ENCODE data around the gene CCDC74A.
"Not testable (repeated sequence)": the region's sequence is repeated elsewhere in the genome, so short reads cannot be mapped to it uniquely, and the experiment has no call there.

CCDC74A gene

DNA sequence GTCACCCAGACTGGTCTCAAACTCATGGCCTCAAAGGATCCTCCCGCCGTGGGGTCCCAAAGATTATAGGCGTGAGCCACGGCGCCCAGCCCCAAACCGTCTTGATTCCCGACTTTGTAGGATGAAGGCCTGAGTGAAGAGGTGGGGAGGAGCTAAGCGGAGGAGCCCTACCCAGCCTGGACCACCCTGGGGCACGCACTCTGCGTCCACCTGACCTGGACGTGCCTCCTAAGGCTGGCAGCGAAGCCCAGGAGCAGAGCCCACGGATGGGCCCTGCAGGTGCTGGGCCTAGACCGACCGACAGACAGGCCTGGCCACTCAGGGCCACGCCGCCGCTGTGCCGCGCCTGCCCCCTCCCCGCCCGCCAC, 36.2 kb upstream of the CCDC74A start:
- Histone ChIP-seq H3K27ac (ENCODE audit: low read length, poor library complexity, severe bottlenecking) (peak overlapping the region; percentile 81), H4K8ac (ENCODE audit: low read length) (peak overlapping the region; percentile 59), H3K9ac (ENCODE audit: low read length) (peak overlapping the region; percentile 72), H3K4me2 (ENCODE audit: low read length, poor library complexity, severe bottlenecking) (peak overlapping the region; percentile 64), H2AK5ac (ENCODE audit: low read length, severe bottlenecking) (peak overlapping the region; percentile 13), H3K4me1 (ENCODE audit: control insufficient read depth, insufficient read depth, low read depth, low read length) (peaks cover 36% of the 10 kb centered on the region), H2AFZ (ENCODE audit: low read depth, low read length) (peak overlapping the region; percentile 18), H3K36me3 (ENCODE audit: control insufficient read depth in 1 of 2, insufficient read depth in 2 of 2, low read depth in 1 of 2, low read length in 2 of 2) (peaks cover 4 to 16% of the 10 kb centered on the region in 2 experiments), H3K4me3 (ENCODE audit: insufficient read depth in 1 of 2, low read depth in 1 of 2, low read length in 2 of 2) (peak overlapping the region; percentile 59 to 78), H3K18ac (ENCODE audit: low read depth in 1 of 2, low read length in 2 of 2) (peak overlapping the region in 1 of 2 experiments; percentile 41), H3K14ac (ENCODE audit: low read length in 2 of 2) (peak overlapping the region in 1 of 2 experiments; percentile 73)
- DNase-seq: peak; percentile 6
- not testable (repeated sequence) for H2BK12ac ChIP-seq (ENCODE audit: low read length in 2 of 2); H3K4ac ChIP-seq (ENCODE audit: low read depth in 1 of 2, low read length in 2 of 2); H2BK15ac ChIP-seq (ENCODE audit: low read depth, poor library complexity, severe bottlenecking); H2BK5ac ChIP-seq (ENCODE audit: low read depth, low read length, poor library complexity, severe bottlenecking); H3K27me3 ChIP-seq (ENCODE audit: control insufficient read depth in 1 of 2, insufficient read depth in 1 of 2, low read length in 2 of 2); H3K9me3 ChIP-seq (ENCODE audit: control insufficient read depth, low read length); H2BK120ac ChIP-seq (ENCODE audit: low read depth, low read length); H3K23ac ChIP-seq (ENCODE audit: low read length in 2 of 2); H3K79me1 ChIP-seq (replicated peaks; ENCODE audit: low read length, poor library complexity, severe bottlenecking); H4K91ac ChIP-seq (ENCODE audit: low read length)
- 38% methylated on average over 7 of the region's 22 CpGs for WGBS

DNA sequence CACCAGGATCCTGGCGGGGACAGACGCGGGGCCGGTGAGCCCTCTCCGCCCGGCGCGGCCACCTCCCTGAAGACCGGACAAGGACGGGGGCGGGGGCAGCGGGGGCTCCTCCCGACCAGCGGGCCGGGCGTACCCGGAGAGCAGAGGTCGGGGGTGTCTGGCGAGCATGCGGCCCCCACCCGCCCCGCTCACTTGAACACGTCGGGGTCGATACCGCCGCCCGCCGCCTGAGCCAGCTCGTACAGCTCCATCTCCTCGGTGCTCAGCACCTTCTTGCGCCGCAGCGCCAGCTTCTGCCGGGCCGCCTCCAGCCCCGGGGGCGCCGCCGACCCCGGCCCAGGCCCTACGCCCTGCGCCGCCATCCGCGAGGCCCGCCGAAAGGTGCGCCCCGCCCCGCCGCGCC, 35.7 kb upstream of the CCDC74A start, which contains the start of gene MZT2A:
TSS of gene MZT2A (minus strand) at position 383 of the 403 bp plus-strand sequence. CDS start at position 362, 21 bp downstream.
- H2BK12ac ChIP-seq (ENCODE audit: low read length in 2 of 2): peak within 1 kb of the TSS in 1 of 2 experiments; percentile 52
- peaks cover 34% of the 10 kb centered on the region for H3K4me1 ChIP-seq (ENCODE audit: control insufficient read depth, insufficient read depth, low read depth, low read length)
- H3K79me1 ChIP-seq (replicated peaks; ENCODE audit: low read length, poor library complexity, severe bottlenecking); DNase-seq; H3K9me3 ChIP-seq (ENCODE audit: control insufficient read depth, low read length); H3K27me3 ChIP-seq (ENCODE audit: control insufficient read depth in 1 of 2, insufficient read depth in 1 of 2, low read length in 2 of 2): not testable (repeated sequence)
- H3K4me3 ChIP-seq (ENCODE audit: insufficient read depth in 1 of 2, low read depth in 1 of 2, low read length in 2 of 2): peak within 1 kb of the TSS; percentile 83 to 99
- H3K27ac ChIP-seq (ENCODE audit: low read length, poor library complexity, severe bottlenecking): peak within 1 kb of the TSS; percentile 89
- H3K4ac ChIP-seq (ENCODE audit: low read depth in 1 of 2, low read length in 2 of 2): peak within 1 kb of the TSS; percentile 69 to 96
- peak within 1 kb of the TSS; percentile 96 for H3K9ac ChIP-seq (ENCODE audit: low read length)
- H3K14ac ChIP-seq (ENCODE audit: low read length in 2 of 2): peak within 1 kb of the TSS in 1 of 2 experiments; percentile 98
- 1% methylated on average over 41 of the region's 53 CpGs for WGBS
- H3K18ac ChIP-seq (ENCODE audit: low read depth in 1 of 2, low read length in 2 of 2): peak within 1 kb of the TSS; percentile 90 to 97
- H2AFZ ChIP-seq (ENCODE audit: low read depth, low read length): peak within 1 kb of the TSS; percentile 94
- H4K8ac ChIP-seq (ENCODE audit: low read length): peak within 1 kb of the TSS; percentile 98
- H4K91ac ChIP-seq (ENCODE audit: low read length): peak within 1 kb of the TSS; percentile 97
- peak within 1 kb of the TSS; percentile 61 for H2BK120ac ChIP-seq (ENCODE audit: low read depth, low read length)
- peak within 1 kb of the TSS; percentile 13 for H2AK5ac ChIP-seq (ENCODE audit: low read length, severe bottlenecking)
- H2BK15ac ChIP-seq (ENCODE audit: low read depth, poor library complexity, severe bottlenecking): peak within 1 kb of the TSS; percentile 98
- H3K4me2 ChIP-seq (ENCODE audit: low read length, poor library complexity, severe bottlenecking): peak within 1 kb of the TSS; percentile 90
- H3K23ac ChIP-seq (ENCODE audit: low read length in 2 of 2): peak within 1 kb of the TSS in 1 of 2 experiments; percentile 70
- peaks cover 4 to 14% of the 10 kb centered on the region in 2 experiments for H3K36me3 ChIP-seq (ENCODE audit: control insufficient read depth in 1 of 2, insufficient read depth in 2 of 2, low read depth in 1 of 2, low read length in 2 of 2)
- peak within 1 kb of the TSS; percentile 80 for H2BK5ac ChIP-seq (ENCODE audit: low read depth, low read length, poor library complexity, severe bottlenecking)

- H3K4me1 ChIP-seq (ENCODE audit: control insufficient read depth, insufficient read depth, low read depth, low read length): peaks cover 34% of the 10 kb centered on the region
- H3K79me1 ChIP-seq (replicated peaks; ENCODE audit: low read length, poor library complexity, severe bottlenecking): peaks cover 4% of the 10 kb centered on the region
- H4K91ac ChIP-seq (ENCODE audit: low read length): peak overlapping the region; percentile 97
- peak overlapping the region in 1 of 2 experiments; percentile 2 for H3K23ac ChIP-seq (ENCODE audit: low read length in 2 of 2)
- DNase-seq: peak; percentile 92
- H3K4me3 ChIP-seq (ENCODE audit: insufficient read depth in 1 of 2, low read depth in 1 of 2, low read length in 2 of 2): peak overlapping the region; percentile 83 to 99
- peak overlapping the region; percentile 94 for H2AFZ ChIP-seq (ENCODE audit: low read depth, low read length)
- no peaks in the 10 kb centered on the region for H3K9me3 ChIP-seq (ENCODE audit: control insufficient read depth, low read length)
- peak overlapping the region; percentile 98 for H2BK15ac ChIP-seq (ENCODE audit: low read depth, poor library complexity, severe bottlenecking)
- H2BK5ac ChIP-seq (ENCODE audit: low read depth, low read length, poor library complexity, severe bottlenecking): peak overlapping the region; percentile 80
- peak overlapping the region; percentile 98 for H4K8ac ChIP-seq (ENCODE audit: low read length)
- peak overlapping the region; percentile 69 to 96 for H3K4ac ChIP-seq (ENCODE audit: low read depth in 1 of 2, low read length in 2 of 2)
- H3K14ac ChIP-seq (ENCODE audit: low read length in 2 of 2): peak overlapping the region in 1 of 2 experiments; percentile 98
- peak overlapping the region; percentile 90 for H3K4me2 ChIP-seq (ENCODE audit: low read length, poor library complexity, severe bottlenecking)
- H3K9ac ChIP-seq (ENCODE audit: low read length): peak overlapping the region; percentile 96
- under 1% methylated on average over 79 of the region's 79 CpGs for WGBS
- peaks cover 4 to 13% of the 10 kb centered on the region in 2 experiments for H3K36me3 ChIP-seq (ENCODE audit: control insufficient read depth in 1 of 2, insufficient read depth in 2 of 2, low read depth in 1 of 2, low read length in 2 of 2)
- H3K27me3 ChIP-seq (ENCODE audit: control insufficient read depth in 1 of 2, insufficient read depth in 1 of 2, low read length in 2 of 2): no peaks in the 10 kb centered on the region
- peak overlapping the region in 1 of 2 experiments; percentile 47 for H2BK12ac ChIP-seq (ENCODE audit: low read length in 2 of 2)
- H2BK120ac ChIP-seq (ENCODE audit: low read depth, low read length): peak overlapping the region; percentile 61
- no peak overlapping the region for H2AK5ac ChIP-seq (ENCODE audit: low read length, severe bottlenecking)
- peak overlapping the region; percentile 90 to 97 for H3K18ac ChIP-seq (ENCODE audit: low read depth in 1 of 2, low read length in 2 of 2)
- H3K27ac ChIP-seq (ENCODE audit: low read length, poor library complexity, severe bottlenecking): peak overlapping the region; percentile 89
Measured at GRCh38 chr2:131492418-131493198, 35.1 kb upstream of the CCDC74A start.
